ENCODE data around the gene DEFB110. TPM values are rescaled to one million over a fixed set of nuclear protein-coding genes. Genes with fewer than 3 reads are reported as not detected.

DEFB110 gene
- not detected for total RNA-seq

GRCh38 chr6:50021894-50022293 lies at the start of gene DEFB110:
DEFB110 (minus strand) TSS chr6:50021994; CDS start chr6:50021935, 59 bp downstream.
- H3K36me3 ChIP-seq = no peaks in the 10 kb centered on the region
- H3K4me1 ChIP-seq = no peaks in the 10 kb centered on the region
- TF ChIP-seq POLR2A (IDR thresholded peaks at IDR 0.05) (no peak), CTCF (IDR thresholded peaks at IDR 0.05) (no peak), POLR2AphosphoS5 (IDR thresholded peaks at IDR 0.05) (no peak), EP300 (IDR thresholded peaks at IDR 0.05) (no peak)
- no peaks in the 10 kb centered on the region for H3K9me3 ChIP-seq
- H3K27me3 ChIP-seq = no peaks in the 10 kb centered on the region
- H3K27ac ChIP-seq = no peak within 1 kb of the TSS
- ATAC-seq = no peak
- H3K4me3 ChIP-seq = no peak within 1 kb of the TSS

- WGBS, 2 donors (ENCODE audit: low coverage in 1 of 2) = 90 to 92% methylated on average over 2 of the region's 2 CpGs
- Histone ChIP-seq H3K27ac (no peak overlapping the region), H3K36me3 (no peaks in the 10 kb centered on the region), H3K9me3 (no peaks in the 10 kb centered on the region), H3K27me3 (no peaks in the 10 kb centered on the region), H3K4me3 (no peak overlapping the region), H3K4me1 (no peaks in the 10 kb centered on the region)
- no peak for TF ChIP-seq POLR2AphosphoS5 (IDR thresholded peaks at IDR 0.05)
- TF ChIP-seq POLR2A (IDR thresholded peaks at IDR 0.05) = no peak
- TF ChIP-seq CTCF (IDR thresholded peaks at IDR 0.05) = no peak
- no peak for TF ChIP-seq EP300 (IDR thresholded peaks at IDR 0.05)
- no peak for ATAC-seq
Observed at GRCh38 chr6:50070101-50070500, 48.3 kb upstream of the DEFB110 start.

- no peak overlapping the region for H3K4me3 ChIP-seq
- WGBS, 2 donors (ENCODE audit: low coverage in 1 of 2) = 5% methylated on average over 2 of the region's 2 CpGs; no CpG with 5 or more reads in 1 of the 2 donors
- H3K36me3 ChIP-seq = no peaks in the 10 kb centered on the region
- H3K27ac ChIP-seq = no peak overlapping the region
- no peaks in the 10 kb centered on the region for H3K27me3 ChIP-seq
- no peaks in the 10 kb centered on the region for H3K9me3 ChIP-seq
- no peaks in the 10 kb centered on the region for H3K4me1 ChIP-seq
- ATAC-seq = no peak
- TF ChIP-seq POLR2A (IDR thresholded peaks at IDR 0.05) (no peak), CTCF (IDR thresholded peaks at IDR 0.05) (no peak), POLR2AphosphoS5 (IDR thresholded peaks at IDR 0.05) (no peak), EP300 (IDR thresholded peaks at IDR 0.05) (no peak)
Observed at GRCh38 chr6:50062051-50062450, 40.3 kb upstream of the DEFB110 start.

GRCh38 chr6:50056242-50056641 lies 34.4 kb upstream of the DEFB110 start:
- no peak for ATAC-seq
- TF ChIP-seq POLR2AphosphoS5 (IDR thresholded peaks at IDR 0.05) = no peak
- TF ChIP-seq EP300 (IDR thresholded peaks at IDR 0.05) = no peak
- no peak for TF ChIP-seq POLR2A (IDR thresholded peaks at IDR 0.05)
- no peak for TF ChIP-seq CTCF (IDR thresholded peaks at IDR 0.05)

GRCh38 chr6:50049829-50050228 lies 28.0 kb upstream of the DEFB110 start, which contains the start of gene DEFB112:
DEFB112 (minus strand) TSS chr6:50049929; CDS start chr6:50049869, 60 bp downstream.
- Histone ChIP-seq H3K4me1 (no peaks in the 10 kb centered on the region), H3K27ac (no peak within 1 kb of the TSS), H3K9me3 (no peaks in the 10 kb centered on the region), H3K36me3 (no peaks in the 10 kb centered on the region), H3K27me3 (no peaks in the 10 kb centered on the region), H3K4me3 (no peak within 1 kb of the TSS)
- no peak for ATAC-seq
- no peak for TF ChIP-seq POLR2A (IDR thresholded peaks at IDR 0.05)
- TF ChIP-seq CTCF (IDR thresholded peaks at IDR 0.05) = no peak
- TF ChIP-seq POLR2AphosphoS5 (IDR thresholded peaks at IDR 0.05) = no peak
- no peak for TF ChIP-seq EP300 (IDR thresholded peaks at IDR 0.05)
- 77 to 85% methylated on average over 1 of the region's 1 CpG for WGBS, 2 donors (ENCODE audit: low coverage in 1 of 2)

More at GRCh38 chr6:50056242-50056641, 34.4 kb upstream of the DEFB110 start:
- no peak overlapping the region for H3K4me3 ChIP-seq
- no peaks in the 10 kb centered on the region for H3K36me3 ChIP-seq
- no peak overlapping the region for H3K27ac ChIP-seq
- H3K9me3 ChIP-seq = no peaks in the 10 kb centered on the region
- 76 to 90% methylated on average over 1 of the region's 1 CpG for WGBS, 2 donors (ENCODE audit: low coverage in 1 of 2)
- no peaks in the 10 kb centered on the region for H3K27me3 ChIP-seq
- no peaks in the 10 kb centered on the region for H3K4me1 ChIP-seq

Data from gastroesophageal sphincter (tissue), 4 donors.